Measurements from ENCODE around the gene TOMT.

- no peak for TF ChIP-seq EZH2 (IDR thresholded peaks at IDR 0.05; ENCODE audit: borderline replicate concordance, insufficient read depth, low read depth, low read length, poor library complexity, severe bottlenecking)
- TF ChIP-seq CTCF (IDR thresholded peaks at IDR 0.05) = no peak
Measured at GRCh38 chr11:72075109-72075508, 30.6 kb upstream of the TOMT start.
